ENCODE data around the gene DLGAP4.

Gene DLGAP4

GRCh38 chr20:36336204-36336603, 30.1 kb downstream of the DLGAP4 start:
- no peak overlapping the region for H3K4me3 ChIP-seq (ENCODE audit: insufficient read depth, low read length, poor library complexity, severe bottlenecking)
- no peaks in the 10 kb centered on the region for H3K27me3 ChIP-seq (ENCODE audit: low read length)
- H4K20me1 ChIP-seq (ENCODE audit: low read depth, low read length), result no peaks in the 10 kb centered on the region
- no peaks in the 10 kb centered on the region for H3F3A ChIP-seq (ENCODE audit: insufficient read depth)
- H3K36me3 ChIP-seq (ENCODE audit: low read length), result no peaks in the 10 kb centered on the region
- H3K9me3 ChIP-seq (ENCODE audit: insufficient read depth, low read length), result no peaks in the 10 kb centered on the region
- no peak for TF ChIP-seq EZH2phosphoT487 (conservative IDR thresholded peaks at IDR 0.05; ENCODE audit: low read length)
- TF ChIP-seq, protein P1, sequence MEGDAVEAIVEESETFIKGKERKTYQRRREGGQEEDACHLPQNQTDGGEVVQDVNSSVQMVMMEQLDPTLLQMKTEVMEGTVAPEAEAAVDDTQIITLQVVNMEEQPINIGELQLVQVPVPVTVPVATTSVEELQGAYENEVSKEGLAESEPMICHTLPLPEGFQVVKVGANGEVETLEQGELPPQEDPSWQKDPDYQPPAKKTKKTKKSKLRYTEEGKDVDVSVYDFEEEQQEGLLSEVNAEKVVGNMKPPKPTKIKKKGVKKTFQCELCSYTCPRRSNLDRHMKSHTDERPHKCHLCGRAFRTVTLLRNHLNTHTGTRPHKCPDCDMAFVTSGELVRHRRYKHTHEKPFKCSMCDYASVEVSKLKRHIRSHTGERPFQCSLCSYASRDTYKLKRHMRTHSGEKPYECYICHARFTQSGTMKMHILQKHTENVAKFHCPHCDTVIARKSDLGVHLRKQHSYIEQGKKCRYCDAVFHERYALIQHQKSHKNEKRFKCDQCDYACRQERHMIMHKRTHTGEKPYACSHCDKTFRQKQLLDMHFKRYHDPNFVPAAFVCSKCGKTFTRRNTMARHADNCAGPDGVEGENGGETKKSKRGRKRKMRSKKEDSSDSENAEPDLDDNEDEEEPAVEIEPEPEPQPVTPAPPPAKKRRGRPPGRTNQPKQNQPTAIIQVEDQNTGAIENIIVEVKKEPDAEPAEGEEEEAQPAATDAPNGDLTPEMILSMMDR (IDR thresholded peaks at IDR 0.05; ENCODE audit: insufficient read depth, low read length, poor library complexity, severe bottlenecking), result no peak
- no peaks in the 10 kb centered on the region for H3K9me2 ChIP-seq (replicated peaks; ENCODE audit: insufficient read depth, low read length)
- no peak overlapping the region for H3K9ac ChIP-seq (ENCODE audit: low read length)
- no peak overlapping the region for H3K27ac ChIP-seq (ENCODE audit: low read depth, low read length)
- H2AFZ ChIP-seq (ENCODE audit: low read depth, low read length, severe bottlenecking), result no peak overlapping the region
- H3K4me2 ChIP-seq (ENCODE audit: low read depth, low read length, poor library complexity, severe bottlenecking), result no peak overlapping the region
- no peaks in the 10 kb centered on the region for H3K79me2 ChIP-seq (ENCODE audit: insufficient read depth, low read length)

DNA sequence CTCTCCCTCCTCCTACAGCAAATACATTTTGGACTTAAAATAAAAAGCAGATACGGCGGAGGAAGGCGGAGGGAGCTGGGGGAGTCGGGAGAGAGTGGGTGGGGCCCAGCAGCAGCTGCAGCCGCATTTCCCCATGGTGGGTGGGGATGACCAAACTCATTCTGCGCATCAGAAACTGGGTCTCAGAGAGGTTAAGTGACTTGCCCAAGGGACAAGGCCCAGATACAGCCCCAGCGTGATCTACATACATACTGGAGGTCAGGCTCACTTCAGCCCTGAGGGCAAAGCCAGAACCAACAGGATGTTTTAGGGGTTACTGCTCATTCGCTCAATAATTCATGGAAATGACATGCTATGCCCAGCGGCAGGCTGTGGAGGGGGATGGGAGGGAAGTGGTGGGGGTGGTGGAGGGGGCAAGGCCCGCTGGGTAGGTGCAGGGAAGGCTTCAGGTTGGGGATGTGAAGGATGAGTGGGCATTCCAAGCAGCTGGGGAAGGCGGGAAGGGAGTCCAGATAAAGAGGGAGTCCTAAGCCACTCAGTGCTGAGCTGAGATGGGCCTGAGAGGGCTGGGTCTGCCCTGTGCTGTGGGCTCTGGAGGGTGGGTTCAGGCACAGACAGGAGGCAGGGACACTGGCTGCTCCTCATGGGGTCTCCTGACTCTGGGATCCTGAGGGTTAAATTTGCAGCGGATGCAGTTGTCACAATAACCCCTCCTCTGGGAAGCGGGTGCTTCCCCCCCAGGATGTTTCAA, 31.0 kb downstream of the DLGAP4 start:
- Histone ChIP-seq H3K4me2 (ENCODE audit: low read depth, low read length, poor library complexity, severe bottlenecking) (no peak overlapping the region), H3K9me3 (ENCODE audit: insufficient read depth, low read length) (no peaks in the 10 kb centered on the region), H3K27ac (ENCODE audit: low read depth, low read length) (no peak overlapping the region), H3K79me2 (ENCODE audit: insufficient read depth, low read length) (no peaks in the 10 kb centered on the region), H3K27me3 (ENCODE audit: low read length) (no peaks in the 10 kb centered on the region), H3K9me2 (replicated peaks; ENCODE audit: insufficient read depth, low read length) (no peaks in the 10 kb centered on the region), H2AFZ (ENCODE audit: low read depth, low read length, severe bottlenecking) (no peak overlapping the region), H3K4me3 (ENCODE audit: insufficient read depth, low read length, poor library complexity, severe bottlenecking) (no peak overlapping the region), H3F3A (ENCODE audit: insufficient read depth) (no peaks in the 10 kb centered on the region), H4K20me1 (ENCODE audit: low read depth, low read length) (no peaks in the 10 kb centered on the region), H3K9ac (ENCODE audit: low read length) (no peak overlapping the region), H3K36me3 (ENCODE audit: low read length) (no peaks in the 10 kb centered on the region)
- no peak for TF ChIP-seq EZH2phosphoT487 (conservative IDR thresholded peaks at IDR 0.05; ENCODE audit: low read length)
- TF ChIP-seq, protein P1 (IDR thresholded peaks at IDR 0.05; ENCODE audit: insufficient read depth, low read length, poor library complexity, severe bottlenecking), result no peak

DNA sequence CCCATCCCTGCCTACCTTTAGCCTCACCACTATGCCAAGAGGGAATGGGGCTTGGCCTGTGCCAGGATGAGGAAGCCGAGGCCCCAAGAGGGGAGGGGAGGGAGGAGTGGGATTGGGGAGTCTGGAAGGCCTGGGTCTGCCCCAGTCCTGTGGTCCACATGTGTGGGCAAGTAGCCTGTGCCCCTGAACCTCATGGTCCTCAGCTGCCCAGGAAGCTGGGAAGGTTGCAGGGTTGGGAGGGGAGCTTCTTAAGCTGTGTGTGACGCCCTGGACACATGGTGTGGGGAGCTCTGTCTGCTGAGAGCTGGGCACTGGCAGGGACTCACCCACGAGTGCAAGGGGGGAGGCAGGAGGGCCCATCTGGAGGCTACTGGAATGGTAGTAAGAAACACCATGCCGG, 31.7 kb downstream of the DLGAP4 start:
- no peak overlapping the region for H3K27ac ChIP-seq (ENCODE audit: low read depth, low read length)
- H3K4me2 ChIP-seq (ENCODE audit: low read depth, low read length, poor library complexity, severe bottlenecking), result no peak overlapping the region
- no peaks in the 10 kb centered on the region for H4K20me1 ChIP-seq (ENCODE audit: low read depth, low read length)
- H3K36me3 ChIP-seq (ENCODE audit: low read length), result no peaks in the 10 kb centered on the region
- H3K4me3 ChIP-seq (ENCODE audit: insufficient read depth, low read length, poor library complexity, severe bottlenecking), result no peak overlapping the region
- H3K9me2 ChIP-seq (replicated peaks; ENCODE audit: insufficient read depth, low read length), result no peaks in the 10 kb centered on the region
- H3F3A ChIP-seq (ENCODE audit: insufficient read depth), result no peaks in the 10 kb centered on the region
- no peaks in the 10 kb centered on the region for H3K27me3 ChIP-seq (ENCODE audit: low read length)
- TF ChIP-seq EZH2phosphoT487 (conservative IDR thresholded peaks at IDR 0.05; ENCODE audit: low read length), result no peak
- TF ChIP-seq, protein P1 (IDR thresholded peaks at IDR 0.05; ENCODE audit: insufficient read depth, low read length, poor library complexity, severe bottlenecking), result no peak
- H3K79me2 ChIP-seq (ENCODE audit: insufficient read depth, low read length), result no peaks in the 10 kb centered on the region
- no peak overlapping the region for H2AFZ ChIP-seq (ENCODE audit: low read depth, low read length, severe bottlenecking)
- no peak overlapping the region for H3K9ac ChIP-seq (ENCODE audit: low read length)
- no peaks in the 10 kb centered on the region for H3K9me3 ChIP-seq (ENCODE audit: insufficient read depth, low read length)
